ENCODE measurements around the gene ABCC1.

ABCC1 gene

DNA sequence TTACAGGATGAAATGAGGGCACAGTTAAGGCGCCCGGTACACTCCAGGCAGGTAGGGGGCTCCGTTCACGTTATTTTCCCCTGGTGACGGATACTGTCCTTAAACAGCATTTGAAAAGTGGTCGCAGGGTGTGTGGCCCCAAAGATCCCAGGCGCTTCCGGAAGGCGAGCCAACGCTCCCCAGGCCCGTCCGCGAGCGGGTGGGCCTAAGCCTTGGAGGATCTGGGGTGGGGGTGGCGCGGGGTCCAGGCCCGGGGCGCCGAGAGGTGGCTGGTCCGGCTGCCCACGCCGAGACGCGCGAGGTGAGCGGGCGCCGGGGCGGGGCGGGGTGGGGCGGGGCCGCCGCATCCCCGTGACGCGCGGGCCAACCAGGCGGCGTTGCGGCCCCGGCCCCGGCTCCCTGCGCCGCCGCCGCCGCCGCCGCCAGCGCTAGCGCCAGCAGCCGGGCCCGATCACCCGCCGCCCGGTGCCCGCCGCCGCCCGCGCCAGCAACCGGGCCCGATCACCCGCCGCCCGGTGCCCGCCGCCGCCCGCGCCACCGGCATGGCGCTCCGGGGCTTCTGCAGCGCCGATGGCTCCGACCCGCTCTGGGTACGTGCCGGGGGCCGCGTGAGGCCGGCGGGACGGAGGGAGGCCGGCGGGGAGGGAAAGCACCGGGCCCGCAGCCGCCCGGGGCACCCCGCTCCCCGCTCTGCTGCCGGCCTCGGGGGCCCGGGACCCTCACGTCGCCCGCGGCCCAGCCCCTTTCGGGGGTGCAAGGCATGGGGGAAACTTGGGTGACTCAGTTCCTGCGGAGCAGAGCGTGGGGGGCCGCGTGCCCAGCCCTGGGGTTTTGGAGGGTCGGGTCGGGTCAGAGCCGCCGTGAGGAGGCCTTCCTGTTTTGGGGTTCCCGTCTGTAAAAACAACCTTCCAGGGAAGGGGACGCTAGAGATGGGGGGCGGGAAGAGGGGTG, at the start of gene ABCC1:
ABCC1 (plus strand) TSS at position 407 of the 951 bp plus-strand sequence; CDS start at position 543, 136 bp downstream.
- TF ChIP-seq, protein P1, sequence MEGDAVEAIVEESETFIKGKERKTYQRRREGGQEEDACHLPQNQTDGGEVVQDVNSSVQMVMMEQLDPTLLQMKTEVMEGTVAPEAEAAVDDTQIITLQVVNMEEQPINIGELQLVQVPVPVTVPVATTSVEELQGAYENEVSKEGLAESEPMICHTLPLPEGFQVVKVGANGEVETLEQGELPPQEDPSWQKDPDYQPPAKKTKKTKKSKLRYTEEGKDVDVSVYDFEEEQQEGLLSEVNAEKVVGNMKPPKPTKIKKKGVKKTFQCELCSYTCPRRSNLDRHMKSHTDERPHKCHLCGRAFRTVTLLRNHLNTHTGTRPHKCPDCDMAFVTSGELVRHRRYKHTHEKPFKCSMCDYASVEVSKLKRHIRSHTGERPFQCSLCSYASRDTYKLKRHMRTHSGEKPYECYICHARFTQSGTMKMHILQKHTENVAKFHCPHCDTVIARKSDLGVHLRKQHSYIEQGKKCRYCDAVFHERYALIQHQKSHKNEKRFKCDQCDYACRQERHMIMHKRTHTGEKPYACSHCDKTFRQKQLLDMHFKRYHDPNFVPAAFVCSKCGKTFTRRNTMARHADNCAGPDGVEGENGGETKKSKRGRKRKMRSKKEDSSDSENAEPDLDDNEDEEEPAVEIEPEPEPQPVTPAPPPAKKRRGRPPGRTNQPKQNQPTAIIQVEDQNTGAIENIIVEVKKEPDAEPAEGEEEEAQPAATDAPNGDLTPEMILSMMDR (IDR thresholded peaks at IDR 0.05; ENCODE audit: insufficient read depth, low read length, missing control alignments): no peak
- CTCF ChIA-PET: interaction anchor here (1.0 to 2.1 kb wide), 3 partner anchors 11 to 144 kb away, joined by 3 to 6 read pairs (median 6); no protein-coding TSS in a partner anchor
- POLR2A ChIA-PET: interaction anchor here (1.1 kb wide), 2 partner anchors 55 to 61 kb away, joined by 5 to 6 read pairs; partner anchors contain the start of gene CEP20
- DNase-seq (ENCODE audit: low read depth, low spot score): no peak
- peak within 1 kb of the TSS; percentile 76 for H3K4me3 ChIP-seq (ENCODE audit: low read depth, low read length)

GRCh38 chr16:15900357-15900756, 49.1 kb upstream of the ABCC1 start:
- TF ChIP-seq, protein P1 (IDR thresholded peaks at IDR 0.05; ENCODE audit: insufficient read depth, low read length, missing control alignments): no peak
- ChIA-PET POLR2A (interaction anchor here (0.8 kb wide), 1 partner anchor 12 kb away, joined by 7 read pairs; the partner anchor contains the start of gene CEP20), CTCF (interaction anchor here (1.1 to 5.4 kb wide), 2 partner anchors 13 to 26 kb away, joined by 3 to 24 read pairs; partner anchors contain the start of gene CEP20)
- no peak for DNase-seq (ENCODE audit: low read depth, low spot score)
- no peak overlapping the region for H3K4me3 ChIP-seq (ENCODE audit: low read depth, low read length)

DNA sequence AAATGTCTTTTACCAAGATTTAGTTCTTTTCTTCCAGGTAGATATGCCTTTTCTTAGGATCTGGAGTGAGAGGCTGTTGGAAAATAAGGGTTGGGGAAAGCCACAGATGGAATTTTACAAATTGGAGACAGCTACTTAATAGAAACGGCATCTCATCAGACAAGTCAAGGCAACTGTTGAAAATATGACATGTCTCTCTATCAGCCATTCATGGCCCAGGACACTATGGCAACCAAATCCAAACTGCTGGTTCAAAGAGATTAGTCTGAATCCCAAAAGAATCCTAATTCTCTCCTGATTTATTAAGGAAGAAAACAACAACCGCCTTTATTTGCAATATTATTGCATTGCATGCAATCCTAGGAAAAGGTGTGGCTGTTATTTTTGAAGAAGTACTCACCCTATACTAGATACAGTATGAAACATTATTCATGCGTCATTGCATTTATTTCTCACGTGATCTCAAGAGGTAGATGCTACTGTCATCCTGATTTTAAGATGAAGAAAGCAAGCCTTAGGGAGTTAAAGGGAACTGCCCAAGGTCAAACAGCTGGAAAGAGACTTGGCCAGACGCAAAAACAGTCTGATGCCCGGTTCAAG, 48.4 kb upstream of the ABCC1 start:
- no peak overlapping the region for H3K4me3 ChIP-seq (ENCODE audit: low read depth, low read length)
- POLR2A ChIA-PET: no interaction called here
- DNase-seq (ENCODE audit: low read depth, low spot score): no peak
- CTCF ChIA-PET: interaction anchor here (1.1 to 5.4 kb wide), 2 partner anchors 13 to 27 kb away, joined by 3 to 24 read pairs; partner anchors contain the start of gene CEP20
- TF ChIP-seq, protein P1 (IDR thresholded peaks at IDR 0.05; ENCODE audit: insufficient read depth, low read length, missing control alignments): no peak

GRCh38 chr16:15903960-15904359, 45.5 kb upstream of the ABCC1 start:
- TF ChIP-seq, protein P1 (IDR thresholded peaks at IDR 0.05; ENCODE audit: insufficient read depth, low read length, missing control alignments): no peak
- CTCF ChIA-PET: interaction anchor here (0.8 kb wide), 1 partner anchor 186 kb away, joined by 3 read pairs; no protein-coding TSS in a partner anchor
- no peak overlapping the region for H3K4me3 ChIP-seq (ENCODE audit: low read depth, low read length)
- DNase-seq (ENCODE audit: low read depth, low spot score): no peak
- POLR2A ChIA-PET: no interaction called here

- no peak for DNase-seq (ENCODE audit: low read depth, low spot score)
- ChIA-PET CTCF (interaction anchor here (1.2 kb wide), 1 partner anchor 32 kb away, joined by 4 read pairs; no protein-coding TSS in a partner anchor), POLR2A (no interaction called here)
- TF ChIP-seq, protein P1 (IDR thresholded peaks at IDR 0.05; ENCODE audit: insufficient read depth, low read length, missing control alignments): no peak
- no peak overlapping the region for H3K4me3 ChIP-seq (ENCODE audit: low read depth, low read length)
These were observed 43.0 kb upstream of the ABCC1 start for GRCh38 chr16:15906439-15906838.
